Activated T-cell treated with anti-CD3 and anti-CD28 coated beads for 24 hours (primary cell): ENCODE results near the gene DGKI.
"Not testable (repeated sequence)": the region's sequence is repeated elsewhere in the genome, so short reads cannot be mapped to it uniquely, and the experiment has no call there.

Experiments
- DNase-seq: peaks from one replicate; pipeline ENCODE4 v3.0.0-alpha.2; 2020; ENCODE audit warnings: low read depth

Gene DGKI

DNA sequence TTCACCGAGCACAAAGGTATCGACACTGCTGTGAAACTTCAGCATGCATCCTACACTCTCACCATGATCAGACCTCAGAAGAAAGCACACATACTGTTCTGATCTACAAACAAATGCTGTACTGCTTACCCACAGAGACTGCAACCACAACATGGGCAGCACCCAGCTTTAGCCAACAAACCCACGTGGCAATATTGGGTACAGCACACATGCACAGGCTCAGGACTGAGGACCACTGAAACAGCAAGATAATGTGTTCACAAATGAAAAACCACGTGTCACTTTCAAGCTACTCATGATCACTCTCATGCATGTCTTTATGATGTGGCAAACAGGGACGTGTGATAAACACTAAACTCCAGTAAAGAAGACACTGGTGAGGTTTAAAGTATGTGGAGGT, 383.9 kb downstream of the DGKI start:
- DNase-seq: no peak

DNA sequence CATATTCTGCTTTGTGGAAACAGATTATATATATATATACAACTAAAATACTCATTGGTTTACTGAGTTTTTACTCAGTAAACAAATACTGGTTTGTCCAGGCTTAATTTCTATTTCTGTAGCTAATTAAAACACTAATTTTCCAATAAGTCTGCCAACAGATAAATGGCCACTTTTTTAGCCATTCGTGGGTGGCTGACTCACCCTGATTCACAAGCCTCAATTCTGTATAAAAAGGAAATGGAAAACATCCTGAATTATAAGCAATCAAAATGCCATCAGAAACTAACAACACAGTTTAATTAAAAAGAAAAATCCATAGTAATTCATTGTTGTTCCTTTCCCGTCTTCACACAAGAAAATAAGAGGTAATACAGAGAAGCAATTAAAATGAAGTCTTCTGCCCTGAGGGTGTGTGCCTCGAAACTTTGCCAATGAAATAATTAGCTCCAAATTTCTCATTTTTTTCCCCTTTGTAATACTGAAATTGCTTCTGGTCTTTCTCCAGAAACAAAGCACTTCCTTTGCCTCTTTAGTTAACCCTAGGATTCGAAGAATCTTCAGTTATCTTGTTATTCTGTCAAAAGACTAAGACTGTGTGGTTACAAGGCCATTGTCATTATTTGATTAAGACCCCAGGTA, 384.6 kb downstream of the DGKI start:
- DNase-seq: no peak

DNA sequence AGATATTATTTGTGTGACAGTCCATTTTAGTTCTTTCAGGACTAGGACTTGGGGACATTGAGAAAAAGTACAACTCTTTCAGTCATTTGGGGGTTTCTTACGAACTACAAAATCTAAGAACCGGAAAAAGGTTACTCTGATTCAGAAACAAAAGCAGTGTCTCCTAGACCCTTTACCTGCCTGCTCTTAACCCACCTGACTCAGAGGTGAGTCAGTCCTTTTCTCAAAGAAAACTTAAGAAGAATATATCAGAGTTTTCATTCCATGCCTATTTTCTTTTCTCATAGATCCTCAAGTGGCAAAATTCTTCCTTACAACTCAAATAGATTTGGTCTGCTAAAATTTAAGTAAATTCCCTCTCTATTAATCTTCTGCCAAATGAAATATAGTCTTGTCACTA, 388.4 kb downstream of the DGKI start:
- no peak for DNase-seq

DNA sequence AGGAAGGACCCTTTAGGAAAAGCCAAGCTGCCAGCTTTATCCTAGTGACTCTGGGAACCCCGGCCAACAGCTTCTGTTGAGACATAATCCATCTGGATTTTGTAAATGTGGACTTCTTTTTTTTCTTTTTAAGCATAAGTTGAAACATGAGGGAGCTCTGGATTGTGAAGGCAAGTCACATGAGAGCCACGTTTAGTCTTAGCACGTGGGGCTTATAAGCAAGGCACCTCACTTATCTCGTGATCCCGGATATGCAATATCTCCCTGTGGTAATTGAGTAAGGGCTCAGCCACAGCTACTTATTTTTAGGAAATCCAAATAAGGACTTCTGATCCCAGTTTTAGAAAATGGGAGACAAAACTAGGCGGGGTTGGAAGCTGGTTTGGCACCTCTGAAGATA, 392.0 kb downstream of the DGKI start:
- DNase-seq: no peak

DNA sequence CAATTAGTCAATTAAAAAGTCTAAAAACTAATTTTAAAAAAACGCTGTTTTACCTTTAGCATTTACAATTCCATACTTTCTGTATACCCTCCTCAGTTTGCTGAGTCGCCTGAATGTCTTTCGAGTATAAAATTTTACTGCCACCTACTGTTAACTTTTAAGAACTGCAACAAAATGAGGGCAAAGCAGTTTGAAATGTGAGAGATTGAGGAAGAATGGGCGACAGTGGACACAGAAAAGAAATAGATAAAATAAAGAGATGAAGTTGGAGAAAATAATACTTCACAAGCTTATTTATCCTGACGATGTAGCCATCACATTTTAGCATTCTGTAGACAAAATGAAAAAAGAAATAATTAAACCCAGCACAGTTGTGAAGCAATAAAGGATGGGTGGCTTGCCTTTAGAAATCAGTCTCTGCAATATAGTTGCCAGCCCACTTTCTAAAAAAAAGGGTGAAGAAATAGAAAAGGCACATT, 392.5 kb downstream of the DGKI start:
- DNase-seq: no peak

DNA sequence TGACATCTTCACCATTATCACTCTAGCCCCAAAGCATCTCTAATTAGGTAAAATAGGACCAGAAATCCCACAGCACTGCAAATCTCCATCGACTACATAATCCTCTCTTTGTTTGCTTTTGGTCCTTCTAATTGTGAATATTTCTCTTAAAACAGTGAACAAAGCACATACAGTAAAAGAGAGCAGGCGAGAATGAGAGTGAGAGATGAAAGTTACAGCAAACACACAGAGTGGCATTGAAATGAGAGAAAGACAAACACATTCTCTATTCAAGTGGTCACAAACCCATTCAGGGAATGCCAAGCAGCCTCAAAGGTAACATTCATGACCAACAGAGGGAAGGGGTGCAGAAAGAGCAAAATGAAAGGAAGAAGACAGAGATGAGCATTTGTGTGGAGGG, 393.4 kb downstream of the DGKI start:
- no peak for DNase-seq

DNA sequence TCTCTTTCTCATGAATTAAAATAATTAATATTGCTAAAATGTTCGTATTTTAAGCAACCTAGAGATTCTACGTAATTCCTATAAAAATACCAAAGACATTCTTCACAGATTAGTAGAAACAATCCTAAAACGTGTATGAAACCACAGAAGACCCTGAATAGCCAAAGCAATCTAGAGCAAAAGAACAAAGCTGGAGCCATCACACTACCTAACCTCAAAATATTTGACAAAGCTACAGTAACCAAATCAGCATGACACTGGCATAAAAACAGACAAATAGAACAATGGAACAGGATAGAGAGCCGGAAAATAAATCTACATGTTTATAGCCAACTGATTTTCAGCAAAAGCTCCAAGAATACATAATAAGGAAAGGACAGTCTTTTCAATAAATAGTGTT, 397.8 kb downstream of the DGKI start:
- no peak for DNase-seq

DNA sequence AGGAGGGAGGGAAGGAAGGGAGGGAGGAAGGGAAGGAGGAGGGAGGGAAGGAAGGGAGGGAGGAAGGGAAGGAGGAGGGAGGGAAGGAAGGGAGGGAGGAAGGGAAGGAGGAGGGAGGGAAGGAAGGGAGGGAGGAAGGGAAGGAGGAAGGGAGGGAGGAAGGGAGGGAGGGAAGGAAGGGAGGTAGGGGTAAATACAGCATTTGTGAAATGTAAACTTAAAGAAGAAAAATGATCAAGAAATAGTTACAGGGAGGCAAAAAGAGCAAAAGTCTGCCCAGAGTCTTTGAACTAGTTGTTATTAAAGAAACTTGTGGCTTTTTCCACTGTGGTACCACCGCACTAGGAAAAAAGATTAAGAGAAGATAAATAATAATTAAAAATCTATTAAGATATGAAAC, 398.2 kb downstream of the DGKI start:
- not testable (repeated sequence) for DNase-seq

DNA sequence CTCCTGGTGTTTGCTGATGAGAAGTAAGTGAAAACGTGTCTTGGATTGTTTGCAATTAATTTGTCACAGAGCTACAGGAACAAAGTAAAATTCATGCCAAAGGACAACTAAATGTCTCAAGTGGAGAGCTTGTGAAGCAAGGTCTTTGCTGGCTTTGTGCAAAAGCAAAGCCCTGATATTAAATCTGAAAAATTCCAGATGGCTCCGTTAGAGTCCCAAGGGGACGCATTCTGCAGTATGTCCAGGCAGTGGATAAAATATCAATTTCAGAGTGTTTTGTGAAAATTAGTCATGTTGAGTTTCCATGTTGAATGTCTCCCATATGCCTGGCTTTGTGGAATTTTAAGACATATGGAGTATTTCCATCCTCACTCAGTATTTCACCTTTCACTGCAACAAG, 400.7 kb downstream of the DGKI start:
- no peak for DNase-seq

DNA sequence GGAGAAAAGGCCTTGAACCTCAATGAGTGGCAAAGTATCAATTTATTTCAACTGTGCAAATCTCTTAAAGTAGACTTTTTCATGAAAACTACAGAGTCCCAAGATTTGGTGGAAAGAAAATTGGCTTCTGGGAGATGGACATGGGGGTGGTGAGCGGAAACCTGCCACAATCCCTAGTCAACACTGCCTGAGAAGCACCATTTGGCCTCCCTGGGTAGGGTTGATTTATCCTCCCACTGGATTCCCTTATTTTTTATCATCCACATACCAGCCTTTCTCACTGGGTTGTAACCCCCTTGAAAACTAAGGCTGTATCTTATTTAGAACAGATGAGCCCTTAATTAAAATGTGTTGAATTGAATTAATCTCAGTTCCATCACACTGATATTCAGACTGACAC, 401.5 kb downstream of the DGKI start:
- DNase-seq: no peak

DNA sequence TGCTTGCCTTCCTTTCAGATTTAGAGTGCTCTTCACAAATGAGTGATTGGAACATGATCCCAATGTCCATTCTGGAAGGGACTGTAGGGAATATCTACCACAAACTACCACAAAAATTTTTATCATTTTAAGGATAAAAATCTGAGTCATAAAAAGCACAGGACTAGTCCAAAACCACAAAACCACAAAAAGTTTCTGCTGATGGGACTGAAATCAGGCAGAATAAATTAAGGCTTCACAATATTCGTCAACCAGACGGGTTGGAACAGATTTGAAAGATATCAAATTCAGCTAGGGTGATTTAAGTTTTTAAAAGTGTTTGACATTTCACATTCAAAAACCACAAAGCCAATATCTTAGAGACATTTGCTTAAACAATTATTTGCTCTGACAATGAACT, 403.2 kb downstream of the DGKI start:
- DNase-seq: no peak

DNA sequence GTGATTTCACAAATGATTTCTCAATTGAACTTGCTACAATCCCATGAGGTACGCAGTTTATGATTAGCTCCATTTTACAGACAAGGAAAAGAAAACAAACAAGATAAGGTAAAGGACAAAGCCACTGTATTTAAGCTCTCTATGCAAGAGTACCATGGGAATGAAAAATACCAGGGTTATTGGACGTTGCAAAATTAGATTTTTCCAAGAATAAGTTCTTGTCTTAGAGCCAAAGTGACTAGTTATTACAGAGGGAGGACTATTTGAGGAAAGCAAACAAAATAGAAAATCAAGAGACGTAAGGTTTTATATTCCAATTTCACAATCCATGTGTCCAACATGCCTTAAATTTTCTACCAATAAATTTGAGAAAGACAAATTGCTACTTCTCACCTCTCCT, 405.3 kb downstream of the DGKI start:
- DNase-seq: no peak

DNA sequence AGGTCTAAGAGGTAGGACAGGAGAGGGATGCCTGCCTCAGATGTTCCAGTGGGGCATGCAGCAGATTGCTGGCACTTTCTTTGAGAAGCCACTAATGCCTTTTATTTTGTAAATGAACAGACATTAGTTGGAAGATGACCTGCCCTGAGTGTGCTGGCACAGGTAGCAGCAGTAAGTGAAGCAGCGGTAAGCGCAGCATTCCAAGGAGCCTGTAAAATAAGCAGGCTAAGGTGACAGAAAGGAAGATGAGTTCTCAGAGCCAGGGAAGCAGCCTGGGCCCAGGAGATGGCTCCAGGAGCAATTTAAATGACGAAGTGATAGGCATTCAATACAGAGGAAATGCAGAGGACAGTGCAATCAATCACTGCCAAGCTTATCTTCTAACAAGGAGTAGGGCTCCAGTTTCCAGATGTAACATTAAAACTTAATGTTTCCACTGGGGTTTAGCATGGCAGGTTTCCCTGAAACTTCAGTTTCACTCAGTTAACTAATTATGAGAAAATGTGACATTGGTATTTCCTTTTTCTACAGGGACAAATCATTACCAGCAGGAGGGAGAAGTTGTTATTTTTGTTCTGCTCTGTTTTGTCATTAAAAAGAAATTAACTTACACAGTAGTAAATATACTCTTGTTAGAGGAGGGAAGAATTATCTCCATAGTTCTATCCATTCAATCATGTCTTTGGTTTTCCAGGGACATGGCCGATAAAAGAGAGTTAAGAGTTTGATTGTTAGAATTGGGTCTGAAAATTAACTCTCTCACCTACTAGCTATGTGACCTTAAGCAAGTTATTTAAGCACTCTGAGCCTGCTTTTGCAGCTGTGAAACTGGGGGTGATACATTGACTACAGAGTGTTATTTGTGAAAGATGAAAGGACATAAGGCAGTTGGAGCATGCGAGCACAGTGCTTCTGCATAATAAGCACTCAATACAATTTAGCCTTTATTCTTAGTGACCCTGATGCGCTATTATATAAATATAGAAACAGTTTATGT, 406.6 kb downstream of the DGKI start:
- no peak for DNase-seq

DNA sequence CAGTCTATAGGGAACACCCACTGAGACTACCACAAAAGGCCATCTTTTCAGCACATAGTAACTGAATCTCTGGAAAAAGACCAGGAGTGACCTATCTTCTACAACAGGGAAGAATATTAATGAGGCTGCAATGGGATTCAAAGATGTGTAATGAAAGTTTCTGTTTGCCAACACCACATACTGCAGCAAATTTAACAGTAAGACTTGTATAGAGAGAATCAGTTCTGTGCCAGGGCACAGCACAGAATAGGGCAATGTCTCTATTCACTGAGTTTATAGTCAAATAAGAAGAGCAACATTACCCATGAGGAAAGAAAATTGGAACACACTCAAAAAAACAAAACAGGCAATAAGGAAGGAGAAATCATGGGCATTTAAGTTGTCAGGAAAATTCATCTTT, 411.8 kb downstream of the DGKI start:
- no peak for DNase-seq

DNA sequence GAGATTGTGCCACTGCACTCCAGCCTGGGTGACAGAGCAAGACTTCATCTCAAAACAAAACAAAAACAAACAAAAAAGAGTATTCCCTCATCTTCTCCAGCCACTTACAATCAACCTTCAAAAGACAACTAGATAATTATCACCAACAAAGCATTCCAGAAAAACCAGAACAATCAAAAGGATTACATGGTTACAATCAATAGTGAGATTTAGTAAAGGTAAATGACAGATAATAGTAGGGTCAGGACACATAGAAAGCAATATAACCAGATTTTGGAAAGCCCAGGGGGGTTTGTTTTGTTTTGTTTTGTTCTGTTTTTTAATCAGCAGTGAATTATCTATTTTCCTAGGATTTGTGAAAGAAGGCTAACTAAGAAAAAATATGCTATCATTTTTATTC, 412.2 kb downstream of the DGKI start:
- no peak for DNase-seq

DNA sequence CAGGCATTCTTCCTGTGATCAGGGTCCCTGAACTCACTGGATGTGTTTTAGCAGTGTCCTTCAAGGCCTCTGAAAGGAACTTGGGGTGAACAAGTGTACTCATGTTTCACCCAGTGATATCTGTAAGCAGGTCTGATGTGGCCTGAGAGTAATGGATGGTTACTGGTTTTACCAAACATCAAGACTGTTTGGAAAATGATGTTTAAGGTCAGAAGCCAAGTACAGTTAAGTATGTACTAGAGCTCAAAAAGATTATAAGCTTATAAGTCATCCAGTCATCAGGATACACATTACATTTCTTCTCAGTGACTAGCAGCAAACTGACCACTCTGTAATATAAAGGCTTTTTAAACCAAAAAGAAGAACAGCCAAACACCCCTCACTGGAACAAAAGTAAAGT, 423.5 kb downstream of the DGKI start:
- no peak for DNase-seq

DNA sequence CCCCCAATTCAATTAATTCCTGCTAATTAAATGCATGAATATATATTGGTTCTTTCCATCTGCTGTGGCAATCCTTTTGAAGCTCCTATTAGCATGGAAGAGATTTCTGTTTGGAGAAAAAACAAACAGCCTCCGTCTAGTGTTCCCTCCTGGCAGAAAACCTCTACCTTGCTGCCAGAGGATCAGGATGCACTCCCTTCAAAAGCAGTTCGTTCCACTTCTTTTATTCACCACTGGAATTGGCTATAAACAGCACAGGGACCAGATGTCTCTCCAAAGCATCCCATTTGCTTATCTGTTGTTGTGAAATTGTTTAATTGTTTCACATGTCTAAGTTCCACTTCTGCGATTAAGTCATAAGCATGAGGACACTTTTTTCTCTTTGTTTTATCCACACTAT, 425.4 kb downstream of the DGKI start:
- no peak for DNase-seq

DNA sequence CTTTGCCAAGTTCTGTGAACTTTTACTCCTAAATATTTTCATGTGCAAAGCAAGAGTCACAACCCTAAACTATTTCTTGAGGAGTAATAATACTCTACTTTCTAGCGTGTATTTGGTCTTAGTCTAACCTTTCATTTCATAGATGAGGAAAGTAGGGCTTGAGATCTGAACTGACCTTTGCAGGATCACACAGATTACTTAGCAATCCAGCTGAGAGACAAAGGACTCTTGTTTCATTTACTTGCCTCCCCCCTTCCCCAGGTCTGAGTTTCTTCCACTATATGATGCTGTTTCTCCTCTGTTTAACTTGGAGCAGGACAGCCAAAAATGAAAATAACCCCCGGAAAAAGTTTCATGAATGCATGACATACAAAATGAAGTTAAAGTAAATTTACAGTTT, 427.9 kb downstream of the DGKI start:
- DNase-seq: no peak

DNA sequence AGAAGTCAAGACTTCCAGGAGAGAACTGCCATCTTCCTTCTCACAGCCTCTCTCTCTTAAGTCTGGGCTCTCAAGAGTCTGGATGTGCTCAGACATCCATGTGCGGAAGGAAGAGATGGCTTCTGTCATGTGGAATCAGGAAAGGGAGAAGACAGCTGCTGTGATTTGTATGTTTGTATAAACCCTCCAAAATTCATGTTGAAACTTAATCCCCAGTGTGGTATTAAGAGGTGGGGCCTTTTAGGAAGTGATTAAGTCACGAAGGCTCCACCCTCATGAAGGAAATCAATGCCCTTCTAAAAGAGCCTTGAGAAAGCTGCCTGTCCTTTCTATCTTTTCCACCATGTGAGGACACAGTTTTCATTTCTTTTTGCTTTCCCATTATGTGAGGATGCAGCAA, 429.3 kb downstream of the DGKI start:
- DNase-seq: no peak

DNA sequence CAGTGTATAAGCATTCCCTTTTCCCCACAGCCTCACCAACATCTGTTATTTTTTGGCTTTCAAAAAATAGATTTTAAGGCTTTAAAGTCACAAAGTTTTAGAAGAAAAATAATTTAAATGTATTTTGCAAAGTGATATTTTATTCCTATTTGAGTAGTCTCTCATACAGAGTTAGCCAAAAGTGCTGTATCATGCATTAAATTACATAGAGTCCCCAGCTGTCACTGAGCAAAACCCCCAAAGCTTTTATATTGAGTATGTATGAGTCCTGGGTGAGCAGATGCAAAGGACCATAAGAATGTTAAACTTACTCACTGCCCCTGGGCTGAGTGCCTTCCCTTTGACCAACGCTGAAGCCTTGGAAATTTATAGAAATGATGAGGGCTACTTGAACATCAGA, 432.9 kb downstream of the DGKI start:
- DNase-seq: no peak

DNA sequence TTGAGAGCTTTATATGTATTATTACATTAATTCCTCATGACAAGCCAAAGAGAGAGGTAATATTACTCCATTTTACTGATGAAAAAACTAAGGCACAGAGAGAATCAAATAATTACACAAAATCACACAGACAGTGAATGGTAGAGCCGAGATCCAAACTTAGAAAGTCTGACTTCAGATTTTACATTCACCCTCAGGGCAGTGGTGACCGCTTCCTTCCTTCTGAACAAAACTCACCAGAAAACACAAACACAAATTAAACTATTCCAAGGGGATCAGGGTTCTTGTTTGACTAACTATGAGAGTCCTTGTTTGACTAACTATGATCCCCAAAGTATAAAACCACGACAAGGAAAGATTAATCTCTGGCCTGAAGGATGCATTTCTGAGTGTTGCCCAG, 435.3 kb downstream of the DGKI start:
- no peak for DNase-seq

DNA sequence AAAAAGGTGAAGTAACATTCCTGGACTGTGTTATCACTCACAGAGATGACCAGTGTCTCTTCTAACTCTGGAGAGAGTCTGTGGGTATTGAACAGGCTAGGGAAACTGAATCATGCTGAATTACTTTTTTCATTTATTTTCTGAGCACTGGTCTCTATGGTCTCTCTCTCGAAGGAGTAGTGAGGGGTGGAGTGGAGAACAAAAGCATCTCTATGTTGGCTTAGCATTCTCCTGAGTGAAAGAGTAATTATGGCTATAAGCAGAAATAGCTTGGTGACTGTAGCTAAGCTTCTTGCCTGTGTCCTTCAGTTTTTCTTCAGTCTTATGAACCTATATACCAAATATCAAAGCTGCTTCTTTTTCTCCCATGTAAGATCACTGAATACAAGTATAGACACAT, 438.6 kb downstream of the DGKI start:
- DNase-seq: no peak

DNA sequence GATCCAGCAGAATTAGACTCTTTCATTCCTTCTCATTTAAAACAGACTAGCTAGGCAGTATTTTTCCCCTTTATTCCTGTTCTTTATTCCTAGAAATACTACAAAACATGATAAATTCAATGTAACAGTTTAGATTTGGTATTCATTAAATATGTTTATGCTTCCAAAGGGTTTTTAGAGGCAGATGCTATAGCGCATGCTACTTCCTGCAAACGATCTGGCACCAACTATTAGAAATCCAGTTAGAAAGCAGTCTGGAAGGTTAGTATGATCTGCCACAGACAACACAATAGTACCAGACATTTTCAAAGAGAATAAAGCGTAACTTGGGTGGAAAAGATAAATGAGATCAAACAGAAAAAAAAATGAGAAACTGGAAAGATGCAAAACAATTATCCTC, 439.7 kb downstream of the DGKI start:
- DNase-seq: no peak
